Activated T-cell treated with anti-CD3 and anti-CD28 coated beads for 4 hours (primary cell): ENCODE data around the gene ARHGDIA.

Source experiments
- DNase-seq: peaks from one replicate; pipeline ENCODE4 v3.0.0-alpha.2; 2020

The ARHGDIA gene

GRCh38 chr17:81905993-81906392 is 34.9 kb upstream of the ARHGDIA start:
- DNase-seq = no peak

- no peak for DNase-seq
Measured at GRCh38 chr17:81905424-81905875, 34.3 kb upstream of the ARHGDIA start.

- DNase-seq = no peak
Measured at GRCh38 chr17:81904600-81905423, 33.7 kb upstream of the ARHGDIA start.

GRCh38 chr17:81903896-81904599 is 32.9 kb upstream of the ARHGDIA start:
- DNase-seq = no peak

GRCh38 chr17:81903415-81903831 is 32.3 kb upstream of the ARHGDIA start:
- DNase-seq = no peak

GRCh38 chr17:81902653-81903414 is 31.7 kb upstream of the ARHGDIA start:
- DNase-seq = no peak

GRCh38 chr17:81902023-81902652 is 31.0 kb upstream of the ARHGDIA start, which contains the start of gene NPB:
NPB (plus strand) TSS chr17:81902238; CDS start chr17:81902278, 40 bp downstream.
- no peak for DNase-seq

GRCh38 chr17:81901167-81902022 is 30.3 kb upstream of the ARHGDIA start:
- no peak for DNase-seq

GRCh38 chr17:81900181-81900820 is 29.2 kb upstream of the ARHGDIA start:
- no peak for DNase-seq

- DNase-seq = no peak
Measured at GRCh38 chr17:81899514-81900166, 28.5 kb upstream of the ARHGDIA start.

- DNase-seq = no peak
Measured at GRCh38 chr17:81898885-81899284, 27.7 kb upstream of the ARHGDIA start.

GRCh38 chr17:81898029-81898866 is 27.1 kb upstream of the ARHGDIA start:
- no peak for DNase-seq

- no peak for DNase-seq
Measured at GRCh38 chr17:81895400-81895799, 24.3 kb upstream of the ARHGDIA start.

- no peak for DNase-seq
Measured at GRCh38 chr17:81891303-81891552, 20.1 kb upstream of the ARHGDIA start.

GRCh38 chr17:81890447-81891302 is 19.5 kb upstream of the ARHGDIA start:
- DNase-seq = no peak

- DNase-seq = no peak
Measured at GRCh38 chr17:81889602-81890001, 18.5 kb upstream of the ARHGDIA start.

- DNase-seq = no peak
Measured at GRCh38 chr17:81888988-81889595, 18.0 kb upstream of the ARHGDIA start.
